Fibroblast of villous mesenchyme (primary cell): ENCODE measurements around the gene GLIS1. TPM values are rescaled to one million over a fixed set of nuclear protein-coding genes. Genes with fewer than 3 reads are reported as not detected.

Experiments
- DNase-seq: peaks from one replicate; pipeline ENCODE4 v3.0.0-alpha.2; 2010; ENCODE audit warnings: low read depth
- H3K4me3 ChIP-seq: 2 replicates; pipeline ENCODE4 v1.5.1; 2011; ENCODE audit warnings: low read depth, mild to moderate bottlenecking, low read length
- total RNA-seq: library from RNA; depleted of rRNA; stranded (reverse); fragments of >200 nt; gene quantifications from 2 replicates; pipeline ENCODE4 v1.2.3, GENCODE V29; 2012
- TF ChIP-seq, protein P1 (sequence below): IDR thresholded peaks from 2 replicates; pipeline ENCODE4 v1.5.1; 2012; ENCODE audit warnings: low read depth, mild to moderate bottlenecking, low read length; ENCODE audit not compliant: insufficient read depth

GLIS1 gene
- total RNA-seq, 1 donor: 0.43 TPM

DNA sequence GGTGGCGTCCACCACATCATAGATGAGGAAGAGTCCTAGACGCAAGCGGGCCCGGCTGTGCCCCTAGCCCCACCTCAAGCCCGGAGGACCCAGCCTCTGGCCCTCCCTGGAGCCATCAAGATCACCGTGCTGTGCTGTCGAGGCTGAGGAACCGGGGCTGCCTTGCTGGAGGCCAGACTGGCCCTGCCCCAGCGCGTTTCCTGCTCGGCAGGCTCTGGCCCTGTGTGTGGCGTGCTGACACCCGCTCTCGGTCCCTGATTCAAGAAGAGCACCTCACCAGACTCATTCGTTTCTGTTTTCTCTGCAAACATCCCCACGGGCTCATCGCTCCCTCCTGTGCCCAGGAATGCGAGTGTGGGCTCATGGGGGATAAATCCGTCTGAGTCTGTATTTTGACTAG is 51.1 kb downstream of the GLIS1 start:
- TF ChIP-seq, protein P1, sequence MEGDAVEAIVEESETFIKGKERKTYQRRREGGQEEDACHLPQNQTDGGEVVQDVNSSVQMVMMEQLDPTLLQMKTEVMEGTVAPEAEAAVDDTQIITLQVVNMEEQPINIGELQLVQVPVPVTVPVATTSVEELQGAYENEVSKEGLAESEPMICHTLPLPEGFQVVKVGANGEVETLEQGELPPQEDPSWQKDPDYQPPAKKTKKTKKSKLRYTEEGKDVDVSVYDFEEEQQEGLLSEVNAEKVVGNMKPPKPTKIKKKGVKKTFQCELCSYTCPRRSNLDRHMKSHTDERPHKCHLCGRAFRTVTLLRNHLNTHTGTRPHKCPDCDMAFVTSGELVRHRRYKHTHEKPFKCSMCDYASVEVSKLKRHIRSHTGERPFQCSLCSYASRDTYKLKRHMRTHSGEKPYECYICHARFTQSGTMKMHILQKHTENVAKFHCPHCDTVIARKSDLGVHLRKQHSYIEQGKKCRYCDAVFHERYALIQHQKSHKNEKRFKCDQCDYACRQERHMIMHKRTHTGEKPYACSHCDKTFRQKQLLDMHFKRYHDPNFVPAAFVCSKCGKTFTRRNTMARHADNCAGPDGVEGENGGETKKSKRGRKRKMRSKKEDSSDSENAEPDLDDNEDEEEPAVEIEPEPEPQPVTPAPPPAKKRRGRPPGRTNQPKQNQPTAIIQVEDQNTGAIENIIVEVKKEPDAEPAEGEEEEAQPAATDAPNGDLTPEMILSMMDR: no peak
- DNase-seq: no peak
- H3K4me3 ChIP-seq: no peak overlapping the region

DNA sequence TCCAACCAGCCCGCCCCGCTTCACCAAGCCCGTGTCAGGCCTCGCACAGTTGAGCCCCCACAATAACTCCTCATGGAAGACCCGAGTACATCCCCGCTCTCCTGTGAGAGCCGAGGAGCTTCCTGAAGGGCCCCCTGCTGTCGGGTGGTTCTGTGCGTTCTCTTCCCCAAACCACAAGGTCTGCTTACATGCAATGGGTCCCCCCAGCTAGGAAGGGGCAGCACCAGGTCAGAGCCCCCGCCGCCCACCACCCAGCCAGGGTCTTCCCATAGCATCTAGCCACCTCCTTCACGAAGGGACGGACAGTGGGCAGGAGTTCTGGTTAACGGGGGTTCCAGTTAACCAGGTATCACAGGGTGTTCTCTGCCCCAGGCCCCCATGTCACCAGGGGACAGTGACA is 51.5 kb downstream of the GLIS1 start:
- TF ChIP-seq, protein P1: no peak
- no peak for DNase-seq
- no peak overlapping the region for H3K4me3 ChIP-seq

DNA sequence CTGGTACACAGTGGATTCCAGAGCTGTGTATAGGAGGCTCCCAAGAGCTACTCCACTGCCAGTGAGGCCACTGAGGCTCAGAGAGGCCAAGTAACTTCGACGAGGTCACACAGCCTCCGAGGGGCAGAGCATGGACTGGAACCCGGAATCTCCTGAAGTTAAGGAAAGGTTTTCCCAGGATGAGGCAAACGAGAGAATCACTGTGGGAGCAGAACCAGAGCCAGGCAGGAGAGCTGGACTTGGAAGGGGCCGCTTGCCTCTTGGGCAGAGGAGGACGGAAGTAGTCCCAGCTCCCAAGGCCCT is 52.0 kb downstream of the GLIS1 start:
- no peak for DNase-seq
- no peak overlapping the region for H3K4me3 ChIP-seq
- TF ChIP-seq, protein P1: no peak

DNA sequence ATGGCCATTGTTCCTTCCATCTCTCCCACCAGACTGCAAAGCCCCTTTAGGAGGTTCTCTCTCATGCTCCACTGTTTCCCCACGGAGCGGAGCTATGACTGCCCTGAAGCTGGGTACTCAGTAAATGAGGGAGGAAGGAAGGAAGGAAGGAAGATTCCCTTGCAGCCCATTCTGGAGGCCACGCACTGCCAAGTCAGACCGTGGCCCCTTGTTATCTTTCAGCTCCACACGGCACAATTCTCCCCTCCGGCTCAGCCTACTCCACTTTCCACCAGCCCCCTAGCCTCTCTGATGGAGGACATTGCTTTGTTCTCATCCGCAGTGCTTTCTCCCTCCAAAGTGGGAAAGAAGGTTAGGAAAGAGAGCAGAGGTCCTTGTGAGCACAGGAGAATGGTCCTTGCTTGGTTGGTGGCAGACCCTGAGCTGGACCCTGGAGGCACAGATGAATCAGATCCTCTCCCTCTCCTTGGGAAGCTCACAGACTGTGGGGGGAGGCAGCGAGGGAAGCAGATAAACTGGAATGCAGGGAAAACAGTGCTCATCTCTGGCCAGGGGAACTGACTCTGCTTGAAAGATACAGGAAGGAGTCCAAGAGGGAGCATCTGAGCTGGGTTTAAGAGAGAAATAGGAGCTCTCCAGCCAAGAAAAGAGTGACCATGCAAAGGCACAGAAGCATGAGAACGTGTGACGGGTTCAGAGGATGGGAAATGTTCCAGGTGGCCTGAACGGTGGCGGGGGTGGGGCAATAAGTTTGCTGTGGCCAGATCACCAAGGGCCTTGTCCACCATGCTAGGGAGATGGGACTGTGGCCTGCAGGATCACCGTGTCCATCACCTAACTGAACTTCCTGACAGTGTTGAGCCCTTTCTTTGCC is 52.6 kb downstream of the GLIS1 start:
- no peak for DNase-seq
- TF ChIP-seq, protein P1: no peak
- no peak overlapping the region for H3K4me3 ChIP-seq

DNA sequence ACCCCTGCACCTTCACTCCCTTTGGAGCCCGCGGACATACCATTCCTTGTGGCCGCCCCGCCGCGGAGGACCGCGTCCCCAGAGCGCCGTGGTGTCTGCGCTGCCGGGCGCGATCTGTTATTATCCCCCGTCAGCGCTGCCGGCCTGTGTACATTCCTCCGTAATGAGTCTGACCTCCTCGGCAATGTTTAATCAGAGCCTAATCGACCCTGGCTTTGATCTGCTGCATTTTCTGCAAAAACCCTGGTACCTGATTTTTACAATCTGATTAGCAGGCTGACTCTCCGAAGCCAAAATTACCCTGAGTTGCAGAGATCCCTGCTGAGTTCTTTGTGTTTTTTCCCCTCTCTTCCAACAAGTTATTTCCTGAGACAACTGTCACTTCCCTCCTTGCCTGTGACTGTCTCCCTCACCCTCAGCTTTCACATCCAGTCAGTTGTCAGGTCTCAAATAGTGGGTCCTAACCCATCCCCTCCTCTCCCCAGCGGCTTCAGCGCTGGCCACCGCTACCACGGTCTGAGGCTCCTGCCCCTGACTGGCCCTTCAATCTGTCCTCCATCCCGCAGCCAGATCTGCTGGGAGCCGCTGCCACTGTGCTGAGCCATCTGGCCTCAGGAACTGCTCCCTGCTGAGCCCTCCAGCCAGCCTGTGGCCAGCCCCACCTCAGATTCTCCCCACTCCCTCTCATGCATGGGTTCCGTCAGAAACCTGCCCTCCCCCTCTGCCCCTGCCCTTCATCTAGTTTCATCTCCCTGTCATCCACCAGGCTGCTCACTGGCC is 53.5 kb downstream of the GLIS1 start:
- H3K4me3 ChIP-seq: no peak overlapping the region
- peak; percentile 28 for DNase-seq
- TF ChIP-seq, protein P1: no peak

DNA sequence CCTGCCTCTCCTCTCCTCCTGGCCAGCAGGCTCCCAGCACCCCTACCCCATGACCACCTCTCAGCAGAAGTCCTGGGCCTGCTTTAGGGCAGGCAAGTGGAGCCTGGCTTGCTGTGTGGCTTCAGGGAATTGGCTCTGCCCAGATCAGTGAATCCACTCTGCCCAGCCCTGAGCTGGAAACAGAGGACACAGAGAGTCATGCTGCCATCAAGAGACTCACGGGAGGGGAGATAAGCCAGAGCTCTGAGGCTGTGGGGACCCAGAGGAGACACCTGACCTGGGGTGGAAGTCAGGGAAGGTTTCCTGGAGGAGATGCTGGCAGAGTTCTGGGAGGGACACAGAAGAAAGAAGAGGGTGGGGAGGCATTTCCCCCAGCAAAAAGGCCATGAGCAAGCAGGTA is 54.2 kb downstream of the GLIS1 start:
- TF ChIP-seq, protein P1: no peak
- no peak for DNase-seq
- no peak overlapping the region for H3K4me3 ChIP-seq
